GM12875 (cell line): ENCODE data around the gene MED29.

Experiments
- H3K4me3 ChIP-seq: one replicate; pipeline ENCODE4 v1.5.1; 2011; ENCODE audit warnings: low read depth, low read length, control low read depth
- TF ChIP-seq, protein P1 (sequence below): IDR thresholded peaks from 2 replicates; pipeline ENCODE4 v1.5.1; 2011; ENCODE audit warnings: low read depth, mild to moderate bottlenecking, control low read depth, inconsistent platforms, low read length, moderate library complexity, borderline replicate concordance; ENCODE audit not compliant: insufficient read depth

MED29 gene

DNA sequence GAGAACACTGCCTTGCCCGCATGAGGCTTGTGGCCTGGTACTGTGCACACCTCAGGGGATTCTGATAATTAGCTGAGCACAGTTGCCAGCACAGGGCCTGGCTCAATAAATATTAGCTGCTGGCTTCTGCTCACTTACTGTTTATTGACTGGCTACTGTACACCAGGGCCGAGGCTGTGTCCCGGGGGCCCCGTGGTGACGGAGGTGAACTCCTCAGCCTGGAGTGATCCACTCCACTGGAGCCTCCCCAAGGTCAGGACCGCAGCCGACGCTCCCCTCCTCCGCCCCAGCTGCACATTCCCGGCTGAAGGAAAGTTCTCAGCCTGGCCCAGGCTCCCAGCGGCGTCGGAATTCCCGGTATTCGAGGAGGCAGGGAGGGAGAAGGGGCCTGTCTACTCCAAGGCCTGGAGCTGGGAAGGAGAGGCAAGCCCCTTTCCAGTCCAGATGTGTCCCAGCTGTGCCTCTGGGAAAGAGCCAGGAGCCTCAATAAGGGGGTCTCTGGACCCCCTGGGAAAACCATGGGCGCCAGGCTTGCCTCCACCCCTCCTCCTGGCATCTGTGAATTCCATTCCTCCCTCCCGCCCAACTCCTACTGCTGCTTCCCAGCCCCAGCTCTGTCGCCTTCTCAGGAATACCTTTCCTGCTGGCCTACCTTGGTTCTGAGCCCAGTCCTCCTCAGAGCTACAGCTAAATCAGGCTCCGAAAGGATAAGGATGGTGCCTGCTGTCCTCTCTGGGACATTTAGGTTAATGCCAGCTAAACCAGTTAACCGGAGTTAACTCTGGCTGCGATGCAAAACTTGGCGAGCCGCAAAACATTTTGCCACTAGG, 37.3 kb downstream of the MED29 start:
- TF ChIP-seq, protein P1, sequence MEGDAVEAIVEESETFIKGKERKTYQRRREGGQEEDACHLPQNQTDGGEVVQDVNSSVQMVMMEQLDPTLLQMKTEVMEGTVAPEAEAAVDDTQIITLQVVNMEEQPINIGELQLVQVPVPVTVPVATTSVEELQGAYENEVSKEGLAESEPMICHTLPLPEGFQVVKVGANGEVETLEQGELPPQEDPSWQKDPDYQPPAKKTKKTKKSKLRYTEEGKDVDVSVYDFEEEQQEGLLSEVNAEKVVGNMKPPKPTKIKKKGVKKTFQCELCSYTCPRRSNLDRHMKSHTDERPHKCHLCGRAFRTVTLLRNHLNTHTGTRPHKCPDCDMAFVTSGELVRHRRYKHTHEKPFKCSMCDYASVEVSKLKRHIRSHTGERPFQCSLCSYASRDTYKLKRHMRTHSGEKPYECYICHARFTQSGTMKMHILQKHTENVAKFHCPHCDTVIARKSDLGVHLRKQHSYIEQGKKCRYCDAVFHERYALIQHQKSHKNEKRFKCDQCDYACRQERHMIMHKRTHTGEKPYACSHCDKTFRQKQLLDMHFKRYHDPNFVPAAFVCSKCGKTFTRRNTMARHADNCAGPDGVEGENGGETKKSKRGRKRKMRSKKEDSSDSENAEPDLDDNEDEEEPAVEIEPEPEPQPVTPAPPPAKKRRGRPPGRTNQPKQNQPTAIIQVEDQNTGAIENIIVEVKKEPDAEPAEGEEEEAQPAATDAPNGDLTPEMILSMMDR = no peak
- no peak overlapping the region for H3K4me3 ChIP-seq

DNA sequence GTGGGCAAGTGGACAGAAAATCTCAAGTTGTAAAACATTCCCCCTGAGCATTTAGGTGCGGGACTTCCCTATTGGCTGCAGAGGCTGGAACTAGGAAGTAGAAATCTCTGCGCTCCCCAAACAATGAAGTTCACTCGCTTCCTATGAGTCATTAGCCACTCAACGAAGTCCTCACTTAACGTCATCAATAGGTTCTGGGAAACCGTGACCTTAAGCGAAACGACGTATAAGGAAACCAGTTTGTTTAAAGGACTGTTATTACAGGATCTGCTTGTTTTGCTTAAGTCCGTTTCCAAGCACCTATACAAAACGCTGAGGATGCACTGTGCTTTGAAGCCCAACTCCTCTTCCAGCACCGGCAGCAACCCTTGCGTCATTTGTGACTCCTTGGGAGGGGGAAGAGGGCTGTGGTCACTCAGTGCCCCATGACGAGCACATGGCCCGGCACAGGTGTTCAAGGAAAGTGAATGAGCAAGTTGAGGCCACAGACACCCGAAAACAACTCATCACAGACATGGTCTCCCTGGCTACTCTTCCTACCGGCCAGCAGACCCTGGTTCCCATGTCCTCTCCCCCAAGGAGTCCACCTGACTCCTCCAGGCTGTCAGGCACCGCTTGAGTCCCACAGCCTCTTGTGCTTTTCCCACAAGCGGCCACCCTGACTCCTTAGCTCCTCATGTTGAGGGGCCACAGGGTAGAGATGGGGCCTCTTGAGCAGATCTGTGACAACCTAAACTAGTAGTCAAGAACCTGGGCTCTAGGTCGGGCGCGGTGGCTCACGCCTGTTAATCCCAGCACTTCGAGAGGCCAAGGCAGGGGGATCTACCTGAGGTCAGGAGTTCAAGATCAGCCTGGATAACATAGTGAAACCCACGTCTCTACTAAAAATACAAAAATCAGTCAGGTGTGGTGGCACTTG, 39.8 kb downstream of the MED29 start:
- H3K4me3 ChIP-seq = no peak overlapping the region
- TF ChIP-seq, protein P1 = no peak

DNA sequence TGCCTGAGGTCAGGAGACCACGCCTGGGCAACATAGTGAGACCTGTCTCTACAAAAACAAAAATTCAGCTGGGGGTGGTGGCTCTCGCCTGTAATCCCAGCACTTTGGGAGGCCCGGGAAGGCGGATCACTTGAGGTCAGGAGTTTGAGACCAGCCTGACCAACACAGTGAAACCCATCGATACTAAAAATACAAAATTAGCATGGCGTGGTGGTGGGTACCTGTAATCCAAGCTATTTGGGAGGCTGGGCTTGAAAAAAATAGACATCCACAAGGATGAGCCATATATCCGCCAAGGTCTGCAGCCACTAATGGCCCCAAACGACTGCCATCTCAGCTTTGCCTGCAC, 41.5 kb downstream of the MED29 start:
- no peak overlapping the region for H3K4me3 ChIP-seq
- TF ChIP-seq, protein P1 = no peak

- H3K4me3 ChIP-seq = no peak overlapping the region
- TF ChIP-seq, protein P1 = no peak
Measured at GRCh38 chr19:39433480-39434079, 42.4 kb downstream of the MED29 start.

DNA sequence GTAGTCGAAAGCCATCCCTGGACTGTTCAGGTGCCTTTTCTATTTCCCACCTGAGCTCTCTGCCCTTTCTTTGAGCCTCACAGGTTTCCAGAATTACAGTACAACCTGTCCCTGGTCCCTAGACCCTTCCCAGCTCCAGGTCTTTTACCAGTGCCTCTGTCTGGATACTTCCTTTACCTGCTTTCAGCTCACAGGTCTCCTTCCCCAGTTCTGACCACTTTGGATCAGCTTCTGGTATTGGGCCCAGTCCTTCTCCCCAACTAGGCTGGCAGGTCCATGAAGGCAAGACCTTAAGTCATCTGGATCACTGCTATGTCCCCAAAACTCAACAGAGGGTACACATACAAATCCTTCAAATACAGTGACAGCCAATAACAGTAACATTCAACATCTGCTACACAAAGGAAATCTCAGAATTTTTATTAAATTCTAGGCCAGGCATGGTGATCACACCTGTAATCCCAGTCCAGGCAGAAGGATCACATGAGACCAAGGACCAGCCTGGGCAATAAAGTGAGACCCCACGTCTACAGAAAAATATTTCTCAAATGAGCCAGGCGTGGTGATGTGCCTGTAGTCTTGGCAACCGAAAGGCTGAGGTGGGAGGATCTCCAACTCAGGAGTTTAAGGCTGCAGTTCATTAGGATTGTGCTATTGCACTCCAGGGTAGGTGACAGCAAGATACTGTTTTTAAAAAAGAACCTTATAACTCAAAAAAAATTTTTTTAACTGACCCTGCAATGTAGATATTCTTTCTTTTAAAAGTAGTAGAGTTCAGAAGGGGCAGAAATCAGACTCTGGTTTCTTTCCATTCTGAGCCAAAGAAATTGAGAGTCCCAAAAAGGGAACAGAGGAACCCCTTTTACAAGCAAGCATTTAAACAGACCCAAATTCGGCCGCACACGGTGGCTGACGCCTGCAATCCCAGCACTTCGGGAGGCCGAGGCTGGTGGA, 43.2 kb downstream of the MED29 start:
- peak overlapping the region; percentile 81 for H3K4me3 ChIP-seq
- TF ChIP-seq, protein P1 = no peak

GRCh38 chr19:39435499-39436349, 44.5 kb downstream of the MED29 start, which contains the start of gene RPS16:
Gene RPS16 (minus strand): TSS chr19:39435949. CDS start chr19:39435895, 54 bp downstream.
- TF ChIP-seq, protein P1 = no peak
- H3K4me3 ChIP-seq = peak within 1 kb of the TSS; percentile 81
